Keratinocyte (primary cell): ENCODE measurements around the gene MCM3AP. TPM values are rescaled to one million over a fixed set of nuclear protein-coding genes. Genes with fewer than 3 reads are reported as not detected.

Source experiments
- DNase-seq: peaks from one replicate; pipeline ENCODE4 v3.0.0-alpha.2; 2011; ENCODE audit warnings: low read depth, missing footprints, low spot score
- FAIRE-seq: peaks from 2 replicates; lab custom pipeline; 2011; peaks lifted over from hg19 to GRCh38; lab: Jason Lieb, UNC
- H2AFZ ChIP-seq: 2 replicates; pipeline ENCODE4 v1.6.0; 2012; ENCODE audit warnings: low read length, control low read depth, inconsistent platforms; ENCODE audit not compliant: control insufficient read depth
- H3K27ac ChIP-seq: 2 replicates; pipeline ENCODE4 v1.5.1; 2011; ENCODE audit warnings: low read length; ENCODE audit not compliant: control insufficient read depth, insufficient read depth
- H3K27me3 ChIP-seq: 3 replicates; pipeline ENCODE4 v1.6.0; 2011; ENCODE audit warnings: low read length; ENCODE audit not compliant: control insufficient read depth, insufficient read depth; ENCODE audit errors: extremely low read depth
- H3K36me3 ChIP-seq, 2 experiments: 2 replicates in 1 of 2; 3 replicates in 1 of 2; pipeline ENCODE4 v1.5.1; 2011; ENCODE audit warnings: low read length in 2 of 2, mild to moderate bottlenecking in 1 of 2; ENCODE audit not compliant: control insufficient read depth in 2 of 2, insufficient read depth in 2 of 2; ENCODE audit errors: extremely low read depth in 1 of 2
- H3K4me1 ChIP-seq: 3 replicates; pipeline ENCODE4 v1.5.1; 2011; ENCODE audit warnings: low read length; ENCODE audit not compliant: control insufficient read depth, insufficient read depth; ENCODE audit errors: extremely low read depth
- H3K4me2 ChIP-seq: 3 replicates; pipeline ENCODE4 v1.6.0; 2011; ENCODE audit warnings: low read depth, low read length; ENCODE audit not compliant: control insufficient read depth, insufficient read depth; ENCODE audit errors: extremely low read depth
- H3K4me3 ChIP-seq, 3 experiments: fragments of 200-600 bp in 1 of 3; sonication (generic) in 1 of 3; 2 replicates in 2 of 3; 3 replicates in 1 of 3; pipeline ENCODE4 v1.5.1; 2011 to 2016; ENCODE audit warnings: low read length in 3 of 3, mild to moderate bottlenecking in 3 of 3, control low read depth in 2 of 3, inconsistent platforms in 1 of 3, low read depth in 1 of 3, mixed read lengths in 1 of 3, mixed run types in 1 of 3, moderate library complexity in 1 of 3; ENCODE audit not compliant: control insufficient read depth in 2 of 3, insufficient read depth in 2 of 3; ENCODE audit errors: extremely low read depth in 1 of 3
- H3K79me2 ChIP-seq: 2 replicates; pipeline ENCODE4 v1.6.0; 2012; ENCODE audit warnings: low read length; ENCODE audit not compliant: control insufficient read depth, insufficient read depth
- H3K9ac ChIP-seq: 3 replicates; pipeline ENCODE4 v1.6.0; 2011; ENCODE audit warnings: low read length; ENCODE audit not compliant: control insufficient read depth, insufficient read depth; ENCODE audit errors: extremely low read depth
- H3K9me1 ChIP-seq: 3 replicates; pipeline ENCODE4 v1.6.0; 2011; ENCODE audit warnings: low read length; ENCODE audit not compliant: control insufficient read depth, insufficient read depth; ENCODE audit errors: extremely low read depth
- H3K9me3 ChIP-seq: 2 replicates; pipeline ENCODE4 v1.5.1; 2012; ENCODE audit warnings: low read depth, low read length; ENCODE audit not compliant: control insufficient read depth
- H4K20me1 ChIP-seq: 3 replicates; pipeline ENCODE4 v1.6.0; 2011; ENCODE audit warnings: low read length; ENCODE audit not compliant: control insufficient read depth, insufficient read depth; ENCODE audit errors: extremely low read depth
- CTCF ChIP-seq, 3 experiments: IDR thresholded peaks in 1 of 3; conservative IDR thresholded peaks in 1 of 3; optimal IDR thresholded peaks in 1 of 3; 2 replicates in 2 of 3; 3 replicates in 1 of 3; pipeline versions ENCODE3 to v1.5.1; 2011; ENCODE audit warnings: low read length in 3 of 3, mild to moderate bottlenecking in 3 of 3, moderate library complexity in 2 of 3, control low read depth in 1 of 3, inconsistent platforms in 1 of 3; ENCODE audit not compliant: insufficient read depth in 2 of 3; ENCODE audit errors: extremely low read depth in 1 of 3
- EZH2 ChIP-seq: IDR thresholded peaks from one replicate; pipeline ENCODE4 v1.6.1; 2012; ENCODE audit warnings: inconsistent platforms, mild to moderate bottlenecking, low read length, moderate library complexity
- dilution Hi-C: fragments of 300-500 bp; cut with MboI; formaldehyde crosslinking; loops from one replicate; pipeline ENCODE4 v1.7.0; 2020; ENCODE audit warnings: low sequenced_read_pairs; ENCODE audit not compliant: extremely low pct_ligation_motif_present
- polyA plus RNA-seq, 5 experiments: library from polyadenylated mRNA; depleted of rRNA in 3 of 5; stranded (reverse) in 3 of 5; stranded (forward) in 1 of 5; unstranded in 1 of 5; fragments of >200 nt; gene quantifications; 1 replicate in 1 of 5; 2 replicates in 3 of 5; 3 replicates in 1 of 5; pipeline versions ENCODE4 v1.2.1 to v1.2.3, GENCODE V29; 2011 to 2012; ENCODE audit warnings: missing spikeins in 2 of 5, low read depth in 1 of 5, low replicate concordance in 1 of 5

Gene MCM3AP
- polyA plus RNA-seq, 1 donor (not counting 4 experiments of a cell fraction or from before 2014, with no cell fraction given): 34.3 TPM

DNA sequence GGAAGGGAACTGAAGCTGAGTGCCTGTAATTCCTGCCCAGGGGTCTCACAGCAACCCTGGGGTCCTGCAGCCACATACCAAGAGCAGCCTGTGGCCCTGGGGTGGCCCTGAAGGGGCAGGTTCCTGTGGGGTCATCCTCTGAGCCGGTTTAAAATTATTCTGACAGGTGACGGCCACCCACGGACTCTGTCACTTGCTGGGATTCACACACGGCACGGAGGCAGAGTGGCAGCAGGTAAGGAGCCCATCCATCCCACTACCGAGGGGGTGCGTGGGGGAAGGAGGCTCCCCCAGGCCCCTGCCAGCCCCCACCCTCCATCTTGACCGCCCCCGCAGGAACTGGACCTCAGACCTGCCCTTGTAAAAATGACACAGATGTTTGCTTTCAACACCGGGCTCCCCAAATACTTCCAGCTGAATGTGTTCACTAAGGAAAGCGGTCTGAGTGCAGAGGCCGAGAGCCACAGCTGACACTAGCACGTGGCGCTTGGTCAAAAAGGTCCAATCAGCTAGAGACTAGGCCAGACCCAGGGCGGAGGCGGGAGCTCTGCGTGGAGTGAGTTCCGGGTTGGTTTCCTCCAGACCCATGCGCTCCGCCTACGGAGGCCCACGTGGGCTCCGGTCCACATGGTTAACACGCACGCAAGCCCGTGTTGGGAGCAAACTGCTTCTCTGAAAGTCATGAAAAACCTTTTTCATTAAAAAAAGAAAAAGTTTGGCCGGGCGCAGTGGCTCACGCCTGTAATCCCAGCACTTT lies 10.8 kb upstream of the MCM3AP start:
- Histone ChIP-seq H3K4me2 (no peak overlapping the region), H3K36me3 (peaks cover 5 to 8% of the 10 kb centered on the region in 2 experiments), H3K27me3 (no peaks in the 10 kb centered on the region), H3K4me1 (no peaks in the 10 kb centered on the region), H2AFZ (no peak overlapping the region), H3K9me1 (no peaks in the 10 kb centered on the region), H3K9ac (no peak overlapping the region), H3K27ac (no peak overlapping the region), H3K9me3 (no peaks in the 10 kb centered on the region), H4K20me1 (no peaks in the 10 kb centered on the region), H3K79me2 (no peaks in the 10 kb centered on the region), H3K4me3 (no peak overlapping the region)
- no peak for DNase-seq
- FAIRE-seq: no peak
- no peak for TF ChIP-seq EZH2
- TF ChIP-seq CTCF (optimal IDR thresholded peaks at IDR 0.05 in 1 of 3, IDR thresholded peaks at IDR 0.05 in 1 of 3, conservative IDR thresholded peaks at IDR 0.05 in 1 of 3; ENCODE audit: extremely low read depth in 1 of 3, insufficient read depth in 2 of 3, low read length in 3 of 3): no peak
- dilution Hi-C loops: no loop called here

- TF ChIP-seq EZH2 (no peak), CTCF (optimal IDR thresholded peaks at IDR 0.05 in 1 of 3, IDR thresholded peaks at IDR 0.05 in 1 of 3, conservative IDR thresholded peaks at IDR 0.05 in 1 of 3; ENCODE audit: extremely low read depth in 1 of 3, insufficient read depth in 2 of 3, low read length in 3 of 3) (no peak)
- Histone ChIP-seq H4K20me1 (no peaks in the 10 kb centered on the region), H3K4me2 (no peak overlapping the region), H3K4me3 (no peak overlapping the region), H3K27me3 (no peaks in the 10 kb centered on the region), H3K9ac (no peak overlapping the region), H3K79me2 (no peaks in the 10 kb centered on the region), H3K9me1 (no peaks in the 10 kb centered on the region), H3K36me3 (peaks cover 5 to 8% of the 10 kb centered on the region in 2 experiments), H2AFZ (no peak overlapping the region), H3K27ac (no peak overlapping the region), H3K9me3 (no peaks in the 10 kb centered on the region), H3K4me1 (no peaks in the 10 kb centered on the region)
- no peak for DNase-seq
- dilution Hi-C loops: no loop called here
- FAIRE-seq: no peak
Observed at GRCh38 chr21:46295177-46295770, 9.9 kb upstream of the MCM3AP start.
